ENCODE results near the gene HTN3.
"Not testable (repeated sequence)": the region's sequence is repeated elsewhere in the genome, so short reads cannot be mapped to it uniquely, and the experiment has no call there.

DNA sequence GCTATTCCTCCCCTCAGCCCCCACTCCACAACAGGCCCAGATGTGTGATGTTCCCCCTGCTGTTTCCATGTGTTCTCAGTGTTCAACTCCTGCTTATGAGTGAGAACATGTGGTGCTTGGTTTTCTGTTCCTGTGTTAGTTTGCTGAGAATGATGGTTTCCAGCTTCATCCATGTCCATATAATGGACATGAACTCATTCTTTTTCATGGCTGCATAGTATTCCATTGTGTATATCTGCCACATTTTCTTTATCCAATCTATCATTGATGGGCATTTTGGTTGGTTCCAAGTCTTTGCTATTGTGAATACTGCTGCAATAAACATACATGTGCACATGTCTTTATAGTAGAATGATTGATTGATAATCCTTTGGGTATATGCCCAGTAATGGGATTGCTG lies 11.7 kb downstream of the HTN3 start:
- TF ChIP-seq SAFB2 (IDR thresholded peaks at IDR 0.05; ENCODE audit: borderline replicate concordance, low read depth, low read length, severe bottlenecking); JUN (IDR thresholded peaks at IDR 0.05; ENCODE audit: borderline replicate concordance, low read depth, low read length); JUN (CRISPR knock-in tag; IDR thresholded peaks at IDR 0.05; ENCODE audit: borderline replicate concordance); POLR2A (conservative IDR thresholded peaks at IDR 0.05); ZKSCAN3 (CRISPR knock-in tag; IDR thresholded peaks at IDR 0.05): not testable (repeated sequence)
- TF ChIP-seq, protein P1, sequence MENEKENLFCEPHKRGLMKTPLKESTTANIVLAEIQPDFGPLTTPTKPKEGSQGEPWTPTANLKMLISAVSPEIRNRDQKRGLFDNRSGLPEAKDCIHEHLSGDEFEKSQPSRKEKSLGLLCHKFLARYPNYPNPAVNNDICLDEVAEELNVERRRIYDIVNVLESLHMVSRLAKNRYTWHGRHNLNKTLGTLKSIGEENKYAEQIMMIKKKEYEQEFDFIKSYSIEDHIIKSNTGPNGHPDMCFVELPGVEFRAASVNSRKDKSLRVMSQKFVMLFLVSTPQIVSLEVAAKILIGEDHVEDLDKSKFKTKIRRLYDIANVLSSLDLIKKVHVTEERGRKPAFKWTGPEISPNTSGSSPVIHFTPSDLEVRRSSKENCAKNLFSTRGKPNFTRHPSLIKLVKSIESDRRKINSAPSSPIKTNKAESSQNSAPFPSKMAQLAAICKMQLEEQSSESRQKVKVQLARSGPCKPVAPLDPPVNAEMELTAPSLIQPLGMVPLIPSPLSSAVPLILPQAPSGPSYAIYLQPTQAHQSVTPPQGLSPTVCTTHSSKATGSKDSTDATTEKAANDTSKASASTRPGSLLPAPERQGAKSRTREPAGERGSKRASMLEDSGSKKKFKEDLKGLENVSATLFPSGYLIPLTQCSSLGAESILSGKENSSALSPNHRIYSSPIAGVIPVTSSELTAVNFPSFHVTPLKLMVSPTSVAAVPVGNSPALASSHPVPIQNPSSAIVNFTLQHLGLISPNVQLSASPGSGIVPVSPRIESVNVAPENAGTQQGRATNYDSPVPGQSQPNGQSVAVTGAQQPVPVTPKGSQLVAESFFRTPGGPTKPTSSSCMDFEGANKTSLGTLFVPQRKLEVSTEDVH (IDR thresholded peaks at IDR 0.05; ENCODE audit: low read depth, partially characterized antibody), result not testable (repeated sequence)
- TF ChIP-seq, protein P2, sequence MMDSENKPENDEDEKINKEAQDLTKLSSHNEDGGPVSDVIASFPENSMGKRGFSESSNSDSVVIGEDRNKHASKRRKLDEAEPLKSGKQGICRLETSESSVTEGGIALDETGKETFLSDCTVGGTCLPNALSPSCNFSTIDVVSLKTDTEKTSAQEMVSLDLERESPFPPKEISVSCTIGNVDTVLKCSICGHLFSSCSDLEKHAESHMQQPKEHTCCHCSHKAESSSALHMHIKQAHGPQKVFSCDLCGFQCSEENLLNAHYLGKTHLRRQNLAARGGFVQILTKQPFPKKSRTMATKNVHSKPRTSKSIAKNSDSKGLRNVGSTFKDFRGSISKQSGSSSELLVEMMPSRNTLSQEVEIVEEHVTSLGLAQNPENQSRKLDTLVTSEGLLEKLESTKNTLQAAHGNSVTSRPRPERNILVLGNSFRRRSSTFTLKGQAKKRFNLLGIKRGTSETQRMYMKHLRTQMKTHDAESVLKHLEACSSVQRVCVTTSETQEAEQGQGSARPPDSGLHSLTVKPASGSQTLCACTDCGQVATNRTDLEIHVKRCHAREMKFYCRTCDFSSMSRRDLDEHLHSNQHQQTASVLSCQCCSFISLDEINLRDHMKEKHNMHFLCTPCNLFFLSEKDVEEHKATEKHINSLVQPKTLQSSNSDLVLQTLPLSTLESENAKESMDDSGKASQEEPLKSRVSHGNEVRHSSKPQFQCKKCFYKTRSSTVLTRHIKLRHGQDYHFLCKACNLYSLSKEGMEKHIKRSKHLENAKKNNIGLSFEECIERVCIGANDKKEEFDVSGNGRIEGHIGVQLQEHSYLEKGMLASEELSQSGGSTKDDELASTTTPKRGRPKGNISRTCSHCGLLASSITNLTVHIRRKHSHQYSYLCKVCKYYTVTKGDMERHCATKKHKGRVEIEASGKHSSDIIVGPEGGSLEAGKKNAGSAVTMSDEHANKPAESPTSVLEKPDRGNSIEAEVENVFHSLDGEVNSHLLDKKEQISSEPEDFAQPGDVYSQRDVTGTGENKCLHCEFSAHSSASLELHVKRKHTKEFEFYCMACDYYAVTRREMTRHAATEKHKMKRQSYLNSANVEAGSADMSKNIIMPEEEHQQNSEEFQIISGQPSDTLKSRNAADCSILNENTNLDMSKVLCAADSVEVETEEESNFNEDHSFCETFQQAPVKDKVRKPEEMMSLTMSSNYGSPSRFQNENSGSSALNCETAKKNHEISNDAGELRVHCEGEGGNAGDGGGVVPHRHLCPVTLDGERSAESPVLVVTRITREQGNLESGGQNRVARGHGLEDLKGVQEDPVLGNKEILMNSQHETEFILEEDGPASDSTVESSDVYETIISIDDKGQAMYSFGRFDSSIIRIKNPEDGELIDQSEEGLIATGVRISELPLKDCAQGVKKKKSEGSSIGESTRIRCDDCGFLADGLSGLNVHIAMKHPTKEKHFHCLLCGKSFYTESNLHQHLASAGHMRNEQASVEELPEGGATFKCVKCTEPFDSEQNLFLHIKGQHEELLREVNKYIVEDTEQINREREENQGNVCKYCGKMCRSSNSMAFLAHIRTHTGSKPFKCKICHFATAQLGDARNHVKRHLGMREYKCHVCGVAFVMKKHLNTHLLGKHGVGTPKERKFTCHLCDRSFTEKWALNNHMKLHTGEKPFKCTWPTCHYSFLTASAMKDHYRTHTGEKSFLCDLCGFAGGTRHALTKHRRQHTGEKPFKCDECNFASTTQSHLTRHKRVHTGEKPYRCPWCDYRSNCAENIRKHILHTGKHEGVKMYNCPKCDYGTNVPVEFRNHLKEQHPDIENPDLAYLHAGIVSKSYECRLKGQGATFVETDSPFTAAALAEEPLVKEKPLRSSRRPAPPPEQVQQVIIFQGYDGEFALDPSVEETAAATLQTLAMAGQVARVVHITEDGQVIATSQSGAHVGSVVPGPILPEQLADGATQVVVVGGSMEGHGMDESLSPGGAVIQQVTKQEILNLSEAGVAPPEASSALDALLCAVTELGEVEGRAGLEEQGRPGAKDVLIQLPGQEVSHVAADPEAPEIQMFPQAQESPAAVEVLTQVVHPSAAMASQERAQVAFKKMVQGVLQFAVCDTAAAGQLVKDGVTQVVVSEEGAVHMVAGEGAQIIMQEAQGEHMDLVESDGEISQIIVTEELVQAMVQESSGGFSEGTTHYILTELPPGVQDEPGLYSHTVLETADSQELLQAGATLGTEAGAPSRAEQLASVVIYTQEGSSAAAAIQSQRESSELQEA (IDR thresholded peaks at IDR 0.05; ENCODE audit: low read depth), result not testable (repeated sequence)
